Measurements from ENCODE around the gene SCN2A.

DNA sequence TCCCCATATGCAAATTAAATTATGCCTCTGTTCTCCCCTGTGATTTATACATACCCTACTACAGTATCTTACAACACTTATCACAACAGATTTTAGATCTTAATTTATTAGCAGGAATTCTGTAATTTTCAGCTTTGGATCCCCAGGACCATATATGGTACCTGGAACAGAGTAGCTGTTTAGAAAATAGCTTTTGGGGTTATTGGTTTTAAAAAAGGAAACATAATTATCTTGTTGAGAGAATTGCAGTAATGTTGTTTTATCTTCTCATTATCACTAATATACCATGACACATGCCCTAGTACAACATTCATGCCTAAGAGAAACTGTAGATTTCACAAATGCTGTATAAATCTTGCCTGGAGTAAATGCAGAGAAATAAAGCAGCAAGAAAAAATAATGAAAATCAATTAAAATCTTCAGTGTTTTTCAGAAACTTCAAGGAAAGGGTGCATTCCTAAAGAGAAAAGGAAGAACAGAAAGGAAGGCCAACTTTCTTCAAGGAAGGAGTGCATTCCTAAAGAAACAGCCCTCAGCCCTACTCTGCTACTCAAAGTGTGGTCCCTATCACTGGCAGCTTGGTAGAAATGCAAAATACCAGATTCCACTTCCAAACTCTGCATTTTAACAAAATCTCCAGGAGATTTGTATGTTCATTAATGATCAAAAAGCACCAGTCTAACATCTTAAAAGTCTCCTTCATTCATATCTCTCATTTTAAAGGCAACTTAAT lies 193.2 kb downstream of the SCN2A start:
- TF ChIP-seq, protein P1, sequence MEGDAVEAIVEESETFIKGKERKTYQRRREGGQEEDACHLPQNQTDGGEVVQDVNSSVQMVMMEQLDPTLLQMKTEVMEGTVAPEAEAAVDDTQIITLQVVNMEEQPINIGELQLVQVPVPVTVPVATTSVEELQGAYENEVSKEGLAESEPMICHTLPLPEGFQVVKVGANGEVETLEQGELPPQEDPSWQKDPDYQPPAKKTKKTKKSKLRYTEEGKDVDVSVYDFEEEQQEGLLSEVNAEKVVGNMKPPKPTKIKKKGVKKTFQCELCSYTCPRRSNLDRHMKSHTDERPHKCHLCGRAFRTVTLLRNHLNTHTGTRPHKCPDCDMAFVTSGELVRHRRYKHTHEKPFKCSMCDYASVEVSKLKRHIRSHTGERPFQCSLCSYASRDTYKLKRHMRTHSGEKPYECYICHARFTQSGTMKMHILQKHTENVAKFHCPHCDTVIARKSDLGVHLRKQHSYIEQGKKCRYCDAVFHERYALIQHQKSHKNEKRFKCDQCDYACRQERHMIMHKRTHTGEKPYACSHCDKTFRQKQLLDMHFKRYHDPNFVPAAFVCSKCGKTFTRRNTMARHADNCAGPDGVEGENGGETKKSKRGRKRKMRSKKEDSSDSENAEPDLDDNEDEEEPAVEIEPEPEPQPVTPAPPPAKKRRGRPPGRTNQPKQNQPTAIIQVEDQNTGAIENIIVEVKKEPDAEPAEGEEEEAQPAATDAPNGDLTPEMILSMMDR (IDR thresholded peaks at IDR 0.05), result no peak
- TF ChIP-seq ESRRA (CRISPR knock-in tag; IDR thresholded peaks at IDR 0.05; ENCODE audit: borderline replicate concordance) (no peak), ATF3 (CRISPR knock-in tag; conservative IDR thresholded peaks at IDR 0.05) (no peak)

Data from WTC11 (cell line).